ENCODE data around the gene CD8B.

The CD8B gene

DNA sequence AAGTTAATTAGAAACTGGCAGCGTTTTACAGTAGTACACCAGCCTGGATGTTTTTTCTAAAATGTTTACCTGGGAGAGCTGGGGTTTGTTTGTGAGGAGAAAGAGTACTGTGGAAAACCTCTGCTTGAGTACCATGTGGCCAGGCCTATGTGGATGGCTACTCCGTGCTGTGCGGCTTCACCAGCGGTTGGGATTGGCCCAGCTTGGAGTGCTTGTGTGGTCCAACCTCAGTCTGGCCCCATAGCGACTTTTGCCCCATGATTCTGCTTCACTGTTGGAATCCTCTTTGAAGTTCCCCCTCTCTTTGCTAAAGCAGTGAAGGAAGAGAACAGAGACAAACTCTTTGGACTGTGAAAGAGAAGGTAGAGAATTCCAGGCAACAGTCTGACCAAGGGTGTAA lies 86.8 kb downstream of the CD8B start:
- peaks cover 6% of the 10 kb centered on the region for H3K36me3 ChIP-seq (ENCODE audit: control insufficient read depth, insufficient read depth, low read length)
- TF ChIP-seq, protein P1, sequence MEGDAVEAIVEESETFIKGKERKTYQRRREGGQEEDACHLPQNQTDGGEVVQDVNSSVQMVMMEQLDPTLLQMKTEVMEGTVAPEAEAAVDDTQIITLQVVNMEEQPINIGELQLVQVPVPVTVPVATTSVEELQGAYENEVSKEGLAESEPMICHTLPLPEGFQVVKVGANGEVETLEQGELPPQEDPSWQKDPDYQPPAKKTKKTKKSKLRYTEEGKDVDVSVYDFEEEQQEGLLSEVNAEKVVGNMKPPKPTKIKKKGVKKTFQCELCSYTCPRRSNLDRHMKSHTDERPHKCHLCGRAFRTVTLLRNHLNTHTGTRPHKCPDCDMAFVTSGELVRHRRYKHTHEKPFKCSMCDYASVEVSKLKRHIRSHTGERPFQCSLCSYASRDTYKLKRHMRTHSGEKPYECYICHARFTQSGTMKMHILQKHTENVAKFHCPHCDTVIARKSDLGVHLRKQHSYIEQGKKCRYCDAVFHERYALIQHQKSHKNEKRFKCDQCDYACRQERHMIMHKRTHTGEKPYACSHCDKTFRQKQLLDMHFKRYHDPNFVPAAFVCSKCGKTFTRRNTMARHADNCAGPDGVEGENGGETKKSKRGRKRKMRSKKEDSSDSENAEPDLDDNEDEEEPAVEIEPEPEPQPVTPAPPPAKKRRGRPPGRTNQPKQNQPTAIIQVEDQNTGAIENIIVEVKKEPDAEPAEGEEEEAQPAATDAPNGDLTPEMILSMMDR (IDR thresholded peaks at IDR 0.05; ENCODE audit: insufficient read depth, low read length, poor library complexity, severe bottlenecking) = no peak
- no peak for DNase-seq (ENCODE audit: extremely low read depth, insufficient read length)

DNA sequence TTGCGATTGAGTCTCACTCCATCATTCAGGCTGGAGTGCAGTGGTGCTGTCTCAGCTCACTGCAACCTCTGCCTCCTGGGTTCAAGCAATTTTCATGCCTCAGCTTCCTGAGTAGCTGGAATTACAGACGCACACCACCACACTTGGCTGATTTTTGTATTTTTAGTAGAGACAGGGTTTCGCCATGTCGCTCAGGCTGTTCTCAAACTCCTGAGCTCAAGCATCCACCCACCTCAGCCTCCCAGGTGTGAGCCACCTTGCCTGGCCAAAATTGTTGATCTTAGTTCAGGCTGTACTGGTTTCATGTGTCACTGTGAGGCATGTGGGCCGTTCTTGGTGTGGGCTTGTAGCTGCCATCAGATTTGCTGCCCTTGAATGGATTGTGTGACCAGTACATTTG lies 89.1 kb downstream of the CD8B start:
- Histone ChIP-seq H3K36me3 (ENCODE audit: control insufficient read depth, insufficient read depth, low read length) (peaks cover 10% of the 10 kb centered on the region), H3K4me3 (replicated peaks; ENCODE audit: low read depth, low read length) (no peak overlapping the region), H3K27me3 (replicated peaks; ENCODE audit: control insufficient read depth, insufficient read depth, low read length) (no peaks in the 10 kb centered on the region)
- TF ChIP-seq, protein P1 (IDR thresholded peaks at IDR 0.05; ENCODE audit: insufficient read depth, low read length, poor library complexity, severe bottlenecking) = no peak
- no peak for DNase-seq (ENCODE audit: extremely low read depth, insufficient read length)

More for the DNA sequence above, 86.8 kb downstream of the CD8B start:
- Histone ChIP-seq H3K27me3 (replicated peaks; ENCODE audit: control insufficient read depth, insufficient read depth, low read length) (no peaks in the 10 kb centered on the region), H3K4me3 (replicated peaks; ENCODE audit: low read depth, low read length) (no peak overlapping the region)

DNA sequence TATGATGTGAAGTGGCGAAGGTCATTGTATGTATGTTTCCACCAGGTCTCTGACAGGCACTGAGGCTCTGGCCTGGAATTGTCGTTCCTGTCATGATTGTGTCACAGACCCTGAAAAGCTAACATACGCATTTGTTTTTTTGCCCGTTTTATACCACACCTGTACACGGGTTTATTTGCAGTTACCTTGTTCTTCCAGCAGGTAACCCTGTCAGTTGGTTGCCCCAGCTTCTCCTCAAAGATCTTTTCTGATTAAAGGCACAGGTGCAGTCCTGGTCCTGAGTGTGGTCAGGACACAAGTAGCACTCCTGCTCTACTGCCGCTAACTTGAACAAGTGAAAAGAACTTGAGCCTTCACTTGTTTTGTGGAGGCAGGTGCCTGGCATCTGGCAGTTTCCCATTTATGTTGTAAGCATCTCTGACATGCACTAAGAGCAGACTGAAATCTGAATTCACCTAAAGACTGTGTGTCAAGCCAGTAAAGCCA lies 90.8 kb downstream of the CD8B start:
- H3K4me3 ChIP-seq (replicated peaks; ENCODE audit: low read depth, low read length) = no peak overlapping the region
- no peaks in the 10 kb centered on the region for H3K27me3 ChIP-seq (replicated peaks; ENCODE audit: control insufficient read depth, insufficient read depth, low read length)
- TF ChIP-seq, protein P1 (IDR thresholded peaks at IDR 0.05; ENCODE audit: insufficient read depth, low read length, poor library complexity, severe bottlenecking) = no peak
- H3K36me3 ChIP-seq (ENCODE audit: control insufficient read depth, insufficient read depth, low read length) = peaks cover 12% of the 10 kb centered on the region
- no peak for DNase-seq (ENCODE audit: extremely low read depth, insufficient read length)

DNA sequence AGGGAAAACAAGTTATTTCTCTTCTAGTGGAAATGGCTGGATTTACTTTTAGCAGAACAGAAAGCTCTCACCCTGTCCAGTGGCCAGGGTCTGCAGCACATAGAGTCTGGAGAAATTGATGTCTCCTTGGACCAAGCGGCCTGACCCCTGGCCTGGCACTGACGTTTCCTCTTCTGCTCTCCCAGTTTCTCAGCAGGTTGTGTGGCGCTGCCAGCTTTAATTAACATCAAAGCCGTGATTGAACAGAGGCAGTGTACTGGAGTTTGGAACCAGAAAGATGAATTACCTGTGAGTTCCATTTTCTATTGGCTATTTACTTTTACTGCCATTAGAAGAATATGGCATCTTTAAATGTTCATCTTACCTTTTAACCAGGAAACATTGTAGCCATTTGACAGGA lies 91.8 kb downstream of the CD8B start:
- no peak overlapping the region for H3K4me3 ChIP-seq (replicated peaks; ENCODE audit: low read depth, low read length)
- H3K27me3 ChIP-seq (replicated peaks; ENCODE audit: control insufficient read depth, insufficient read depth, low read length) = no peaks in the 10 kb centered on the region
- peaks cover 12% of the 10 kb centered on the region for H3K36me3 ChIP-seq (ENCODE audit: control insufficient read depth, insufficient read depth, low read length)
- TF ChIP-seq, protein P1 (IDR thresholded peaks at IDR 0.05; ENCODE audit: insufficient read depth, low read length, poor library complexity, severe bottlenecking) = no peak
- no peak for DNase-seq (ENCODE audit: extremely low read depth, insufficient read length)

DNA sequence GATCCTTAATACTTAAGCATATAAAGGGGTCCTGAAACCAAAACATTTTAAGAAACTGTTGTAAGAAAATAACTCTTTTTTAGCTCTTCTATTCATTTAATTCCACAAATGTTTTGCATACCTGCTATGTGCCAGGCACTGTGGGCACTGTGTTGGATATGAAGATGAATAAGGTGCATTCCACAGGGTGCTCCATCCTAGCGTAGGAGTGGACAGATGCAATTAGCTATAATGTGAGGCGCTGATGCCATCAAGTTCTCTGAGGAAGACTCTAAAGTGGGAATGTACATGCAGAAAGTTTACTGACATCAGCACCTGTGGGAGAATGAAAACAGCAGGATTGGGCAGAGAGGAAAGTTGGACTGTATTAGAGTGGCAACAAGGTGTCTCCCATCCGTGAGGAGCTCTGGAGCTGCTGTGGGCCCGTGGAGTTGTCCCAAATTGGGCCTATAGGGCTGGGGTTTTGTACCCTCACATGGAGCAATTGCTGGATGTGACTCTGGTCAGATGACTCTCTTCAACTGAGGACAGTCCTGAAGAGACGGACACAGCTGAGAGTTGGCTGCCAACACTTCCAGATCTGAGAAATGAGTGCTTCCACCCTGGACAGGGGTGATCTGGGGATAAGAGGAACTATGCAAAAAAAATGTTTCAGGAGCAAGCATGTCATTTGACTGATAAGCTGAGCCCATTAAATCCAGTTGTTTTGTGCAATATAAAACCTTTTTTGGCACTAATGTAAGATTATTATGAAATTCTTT lies 93.3 kb downstream of the CD8B start:
- Histone ChIP-seq H3K4me3 (replicated peaks; ENCODE audit: low read depth, low read length) (no peak overlapping the region), H3K36me3 (ENCODE audit: control insufficient read depth, insufficient read depth, low read length) (peaks cover 10% of the 10 kb centered on the region), H3K27me3 (replicated peaks; ENCODE audit: control insufficient read depth, insufficient read depth, low read length) (no peaks in the 10 kb centered on the region)
- TF ChIP-seq, protein P1 (IDR thresholded peaks at IDR 0.05; ENCODE audit: insufficient read depth, low read length, poor library complexity, severe bottlenecking) = no peak
- no peak for DNase-seq (ENCODE audit: extremely low read depth, insufficient read length)

All from GM06990 (cell line).